SK-N-DZ (cell line): ENCODE data around the gene OPTN.
A peak's percentile ranks its signal among the peaks of the same experiment; 100 is the strongest.
"Not testable (repeated sequence)": the region's sequence is repeated elsewhere in the genome, so short reads cannot be mapped to it uniquely, and the experiment has no call there.

Experiments
- DNase-seq: peaks from one replicate; pipeline ENCODE4 v3.0.0-alpha.2; 2015; ENCODE audit warnings: low spot score

OPTN gene

GRCh38 chr10:13089345-13089744 is 10.6 kb upstream of the OPTN start:
- no peak for DNase-seq

GRCh38 chr10:13090289-13090688 is 9.7 kb upstream of the OPTN start:
- DNase-seq, result no peak

DNA sequence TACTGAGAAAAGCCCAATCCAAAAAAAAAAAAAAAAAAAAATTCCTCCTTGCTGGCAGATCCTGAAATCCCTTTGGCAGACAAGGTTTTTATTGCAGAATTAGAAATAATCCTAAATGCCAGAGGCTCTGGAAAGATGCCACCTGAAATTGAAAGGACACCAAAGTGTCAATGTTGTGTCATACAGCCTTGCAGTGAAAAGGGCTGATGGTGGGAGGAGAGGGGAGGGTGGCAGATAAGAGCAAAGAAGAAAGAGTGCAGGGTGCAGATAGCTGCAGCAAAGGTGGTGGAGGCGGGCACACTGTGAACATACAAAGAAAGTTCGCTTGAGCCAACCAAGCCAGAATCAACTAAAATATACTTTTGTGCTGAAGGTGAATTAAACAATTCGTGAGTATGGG is 8.2 kb upstream of the OPTN start:
- DNase-seq, result no peak

DNA sequence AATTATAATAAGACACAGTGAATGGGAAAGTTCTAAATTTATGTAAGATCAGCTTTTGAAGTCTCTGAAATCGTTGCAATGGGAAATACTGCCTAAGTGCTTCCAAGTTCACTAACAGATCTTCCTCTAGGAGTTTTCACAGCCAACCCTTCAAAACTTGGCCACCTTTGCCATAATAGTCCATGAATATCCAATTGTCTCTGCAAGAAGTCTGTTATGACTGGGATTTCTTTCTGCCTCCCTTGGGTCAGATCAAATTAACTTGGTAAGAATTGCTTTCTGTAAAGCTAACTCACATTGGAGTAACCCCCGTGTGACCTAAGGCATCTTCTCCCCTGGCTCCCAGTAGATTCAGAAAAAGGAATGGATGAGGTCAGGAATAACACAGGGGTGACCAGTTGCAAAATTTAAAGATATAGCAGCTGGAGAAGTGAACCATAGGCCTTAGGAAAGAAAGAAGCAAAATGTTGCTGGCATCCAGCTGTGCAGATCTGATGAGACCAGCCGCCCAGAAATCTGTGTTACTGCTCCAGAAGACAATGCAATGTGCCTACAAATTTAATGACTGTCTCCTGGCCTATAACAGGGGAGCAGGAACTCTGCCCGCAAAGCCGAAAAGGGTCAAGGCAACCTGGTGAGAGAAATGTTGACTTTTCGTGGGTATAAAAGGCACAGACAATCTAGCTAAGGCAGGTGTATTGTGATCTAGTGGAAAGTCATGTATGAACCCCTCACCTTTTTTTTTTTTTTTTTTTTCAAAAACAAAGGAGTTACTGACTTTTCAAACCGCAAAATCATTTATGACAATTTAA is 7.5 kb upstream of the OPTN start:
- DNase-seq, result no peak

GRCh38 chr10:13094082-13094481 is 5.9 kb upstream of the OPTN start:
- DNase-seq, result not testable (repeated sequence)

DNA sequence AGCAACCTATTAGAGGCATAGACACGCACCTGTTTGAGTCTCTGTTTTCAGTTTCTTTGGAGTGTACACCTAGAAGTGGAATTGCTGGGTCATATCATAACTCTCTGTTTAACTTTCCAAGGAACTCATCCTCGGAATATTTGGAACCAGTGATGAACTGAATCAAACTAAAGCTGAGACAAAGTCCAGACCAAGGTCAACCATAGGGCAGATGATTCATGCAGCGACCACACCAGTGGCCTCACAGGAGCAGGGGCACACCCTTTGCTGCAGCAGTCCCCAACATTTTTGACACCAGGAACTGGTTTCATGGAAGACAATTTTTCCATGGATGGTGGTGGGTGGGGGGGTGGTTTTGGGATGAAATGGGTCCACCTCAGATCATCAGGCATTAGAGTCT is 4.9 kb upstream of the OPTN start:
- DNase-seq, result no peak

DNA sequence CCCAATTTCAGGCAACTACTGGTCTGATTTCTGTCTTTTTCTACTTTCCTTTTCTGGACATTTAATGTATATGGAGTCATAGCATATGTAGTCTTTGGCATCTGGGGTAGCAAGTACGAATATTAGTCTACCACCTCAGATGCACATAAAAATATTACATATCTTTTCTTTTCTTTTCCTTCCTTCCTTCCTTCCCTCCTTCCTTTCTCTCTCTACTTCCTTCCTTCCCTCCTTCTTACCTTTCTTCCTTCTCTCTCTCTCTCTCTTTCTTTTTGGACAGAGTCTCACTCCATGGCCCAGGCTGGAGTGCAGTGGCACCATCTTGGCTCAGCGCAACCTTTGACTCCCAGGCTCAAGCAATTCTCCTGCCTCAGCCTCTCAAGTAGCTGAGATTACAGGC is 4.0 kb upstream of the OPTN start:
- no peak for DNase-seq

DNA sequence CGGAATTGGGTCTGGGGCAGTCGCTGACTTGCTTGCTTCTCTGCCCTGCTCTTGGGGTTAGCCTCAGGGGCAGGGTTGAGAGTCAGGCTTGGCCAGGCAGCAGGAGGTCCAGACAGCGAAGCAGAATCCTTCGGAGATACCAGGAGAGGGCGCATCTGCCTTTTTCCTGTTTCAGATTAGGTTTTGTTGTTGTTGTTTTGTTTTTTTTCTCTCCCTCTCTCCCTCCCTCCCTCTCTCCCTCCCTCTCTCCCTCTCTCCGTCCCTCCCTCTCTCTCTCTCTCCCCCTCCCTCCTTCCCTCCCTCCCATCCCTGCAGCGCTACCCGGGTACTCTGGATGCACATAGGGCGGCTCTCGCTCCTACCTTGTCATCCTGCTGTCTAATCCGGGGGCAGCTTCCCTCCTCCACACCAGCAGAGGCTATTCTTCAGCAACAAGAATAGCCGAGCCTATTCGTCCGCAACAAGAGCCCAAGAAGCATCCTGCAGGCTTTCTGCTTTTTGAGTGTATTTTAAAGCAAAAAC is 758 bp upstream of the OPTN start:
- DNase-seq, result peak; percentile 80

GRCh38 chr10:13100349-13101294 is 659 bp downstream of the OPTN start:
- DNase-seq, result no peak

- no peak for DNase-seq
Observed at GRCh38 chr10:13102002-13102794, 2.2 kb downstream of the OPTN start.

DNA sequence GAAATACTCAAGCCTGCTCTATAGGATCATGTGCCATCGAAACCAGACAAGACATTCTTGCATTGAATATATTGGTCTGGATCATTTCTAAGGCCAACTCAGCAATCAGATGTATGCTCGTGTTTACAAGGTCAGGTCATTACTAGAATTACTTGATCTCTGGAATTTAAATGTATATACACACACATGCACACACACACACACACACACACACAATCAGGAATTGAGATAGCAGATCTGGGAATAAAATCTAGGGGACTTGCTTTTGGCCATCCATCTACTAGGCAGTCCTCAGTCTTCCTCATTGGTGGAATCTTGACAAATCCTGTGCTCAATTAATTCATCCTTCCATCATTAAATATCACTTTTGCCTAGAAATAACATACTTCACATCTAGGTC is 3.6 kb downstream of the OPTN start:
- DNase-seq, result no peak

- peak; percentile 37 for DNase-seq
Observed at GRCh38 chr10:13104697-13105096, 4.7 kb downstream of the OPTN start.

DNA sequence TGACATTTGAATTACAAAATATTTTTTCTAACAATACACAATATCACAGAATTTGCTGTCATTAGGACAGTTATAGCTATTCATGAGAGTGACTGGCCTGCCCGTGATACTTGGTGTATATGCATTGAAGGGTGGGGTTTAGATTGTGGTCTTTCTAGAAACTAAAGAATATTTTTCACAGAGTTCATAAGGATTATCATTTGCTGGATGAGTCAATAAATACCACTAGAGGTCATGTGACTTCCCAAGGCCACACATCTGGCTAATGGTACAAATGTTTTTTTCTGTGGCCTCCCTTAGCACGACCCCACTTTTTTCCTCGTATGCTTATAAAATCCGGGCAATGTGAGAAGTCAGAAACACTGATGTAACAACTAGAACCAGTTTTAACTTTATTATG is 5.2 kb downstream of the OPTN start:
- DNase-seq, result no peak

GRCh38 chr10:13106387-13107045 is 6.6 kb downstream of the OPTN start:
- DNase-seq, result no peak

- no peak for DNase-seq
Observed at GRCh38 chr10:13110908-13111307, 10.9 kb downstream of the OPTN start.

- no peak for DNase-seq
Observed at GRCh38 chr10:13113544-13113943, 13.6 kb downstream of the OPTN start.

GRCh38 chr10:13115832-13116803 is 16.2 kb downstream of the OPTN start:
- no peak for DNase-seq

GRCh38 chr10:13117841-13118783 is 18.1 kb downstream of the OPTN start:
- DNase-seq, result no peak
